Kidney glomerular epithelial cell (primary cell): Measurements from ENCODE around the gene APC.

ENCODE experiments used
- DNase-seq: peaks from one replicate; lab custom pipeline; 2025; lab: John Stamatoyannopoulos, UW

APC gene

DNA sequence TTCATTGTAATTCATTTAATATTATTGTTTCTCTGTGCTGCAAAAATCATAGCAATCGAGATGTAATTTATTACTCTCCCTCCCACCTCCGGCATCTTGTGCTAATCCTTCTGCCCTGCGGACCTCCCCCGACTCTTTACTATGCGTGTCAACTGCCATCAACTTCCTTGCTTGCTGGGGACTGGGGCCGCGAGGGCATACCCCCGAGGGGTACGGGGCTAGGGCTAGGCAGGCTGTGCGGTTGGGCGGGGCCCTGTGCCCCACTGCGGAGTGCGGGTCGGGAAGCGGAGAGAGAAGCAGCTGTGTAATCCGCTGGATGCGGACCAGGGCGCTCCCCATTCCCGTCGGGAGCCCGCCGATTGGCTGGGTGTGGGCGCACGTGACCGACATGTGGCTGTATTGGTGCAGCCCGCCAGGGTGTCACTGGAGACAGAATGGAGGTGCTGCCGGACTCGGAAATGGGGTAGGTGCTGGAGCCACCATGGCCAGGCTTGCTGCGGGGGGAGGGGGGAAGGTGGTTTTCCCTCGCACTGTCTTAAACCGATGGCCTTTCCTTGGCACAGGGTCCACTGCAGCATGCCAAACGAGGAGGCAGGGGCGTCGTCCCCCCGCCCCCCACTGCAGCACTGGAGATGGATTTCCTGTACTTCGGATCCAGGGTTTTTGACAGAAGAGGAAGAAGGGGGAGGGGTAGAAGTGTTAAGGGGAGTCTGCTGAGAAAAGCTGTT, at the start of gene APC:
APC (plus strand) TSS at position 423 of the 728 bp plus-strand sequence. CDS start 17,006 bp downstream, outside the sequence.
- DNase-seq, result peak; percentile 82

DNA sequence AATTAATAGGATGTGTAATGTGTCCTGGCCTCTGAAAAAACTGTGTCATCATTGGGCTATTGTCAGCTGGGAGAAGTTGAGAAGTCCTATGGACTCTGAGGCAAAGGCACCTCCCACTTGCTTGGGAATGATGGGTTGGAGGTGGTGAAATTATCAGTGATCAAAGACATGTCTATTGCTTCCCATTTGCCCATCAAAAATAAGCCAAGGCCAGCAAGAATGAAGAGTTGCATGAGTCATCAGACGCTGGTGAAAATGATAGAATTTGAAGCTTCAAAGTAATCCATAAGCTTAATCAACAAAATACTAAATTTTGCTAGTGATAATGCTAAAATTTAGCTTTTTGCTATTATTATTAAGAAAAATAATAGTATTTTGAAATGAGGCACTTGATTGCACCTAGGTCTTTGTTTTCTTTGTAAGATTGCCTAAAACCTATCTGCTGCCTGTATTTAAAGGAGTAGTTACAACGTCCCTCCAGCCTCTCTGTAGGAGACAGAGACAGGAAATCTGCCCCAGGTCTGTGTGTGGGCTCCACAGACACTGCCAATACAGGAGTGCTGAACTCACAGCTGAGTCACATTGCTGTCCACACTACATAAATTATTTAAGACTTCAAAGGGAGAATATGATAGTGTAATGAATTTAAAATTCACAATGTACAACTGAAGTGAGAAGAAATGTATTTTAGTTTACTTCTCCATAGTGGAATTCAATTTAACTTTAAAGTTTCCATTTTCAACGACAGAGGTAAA, 48.4 kb upstream of the APC start:
- DNase-seq, result peak; percentile 62

DNA sequence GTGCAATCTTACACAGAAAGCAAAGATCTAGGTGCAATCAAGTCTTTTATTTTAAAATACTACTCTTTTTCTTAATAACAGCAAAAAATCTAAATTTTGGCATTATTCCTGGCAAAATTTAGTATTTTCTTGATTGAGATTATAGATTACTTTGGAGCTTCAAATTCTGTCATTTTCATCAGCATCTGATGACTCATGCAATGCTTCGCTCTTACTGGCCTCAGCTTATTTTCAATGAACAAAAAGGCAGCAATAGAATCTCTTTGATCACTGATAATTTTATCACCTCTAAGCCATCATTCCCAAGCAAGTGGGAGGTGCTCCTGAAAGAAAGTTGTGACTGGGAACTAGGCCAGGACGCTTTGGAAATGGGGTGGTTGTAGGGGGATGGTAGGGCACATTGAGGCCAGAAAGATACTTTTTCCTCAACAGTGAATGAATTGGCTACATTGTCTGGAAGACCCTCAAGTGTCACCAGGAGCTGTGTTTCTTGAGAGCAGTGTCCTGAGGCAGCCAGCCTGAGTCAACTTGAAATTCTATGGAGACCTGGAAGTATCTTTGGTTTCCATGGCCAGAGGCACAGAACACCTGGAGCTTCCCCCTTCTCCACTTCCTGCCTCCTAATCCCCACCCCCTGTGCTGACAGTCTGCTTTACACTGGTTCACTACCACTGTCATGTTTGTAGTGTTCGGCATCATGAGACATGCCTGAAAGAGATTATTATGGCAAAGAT, 46.9 kb upstream of the APC start:
- no peak for DNase-seq

DNA sequence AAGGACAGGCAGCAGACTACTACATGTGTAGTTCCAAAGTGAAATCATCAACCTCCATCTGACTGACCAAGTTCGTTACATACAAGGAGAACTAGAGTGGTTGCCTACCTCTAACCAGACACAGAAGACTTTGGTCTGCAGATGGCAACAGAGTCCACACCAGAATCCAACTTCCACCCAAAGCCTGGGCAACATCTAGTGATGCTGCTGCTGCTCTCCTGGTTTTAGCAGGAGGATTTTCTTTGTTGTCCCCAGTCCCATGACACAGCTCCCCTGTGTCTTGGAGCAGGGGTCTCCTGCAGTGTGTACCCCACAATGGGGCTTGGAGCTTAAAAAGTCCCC, 46.4 kb upstream of the APC start:
- no peak for DNase-seq

DNA sequence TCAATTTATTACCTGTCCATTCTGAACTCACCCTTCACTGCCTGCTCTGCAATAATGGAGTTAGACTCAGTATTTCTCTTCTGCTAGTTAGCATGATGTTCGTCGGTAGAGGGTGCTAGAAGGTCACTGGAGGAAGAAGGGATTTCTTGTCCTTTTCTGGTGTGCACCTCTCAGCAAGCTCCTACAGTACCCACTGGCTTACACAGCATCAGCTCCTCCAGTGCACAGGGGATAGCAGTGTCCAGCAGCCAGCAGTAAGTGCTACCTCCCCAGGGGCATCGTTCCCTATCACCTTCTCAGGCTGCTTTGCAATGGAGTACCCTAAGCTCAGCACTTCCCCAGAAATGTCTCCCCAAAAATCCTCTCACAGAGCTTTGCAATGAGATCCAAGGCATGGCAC, 45.9 kb upstream of the APC start:
- DNase-seq, result no peak

DNA sequence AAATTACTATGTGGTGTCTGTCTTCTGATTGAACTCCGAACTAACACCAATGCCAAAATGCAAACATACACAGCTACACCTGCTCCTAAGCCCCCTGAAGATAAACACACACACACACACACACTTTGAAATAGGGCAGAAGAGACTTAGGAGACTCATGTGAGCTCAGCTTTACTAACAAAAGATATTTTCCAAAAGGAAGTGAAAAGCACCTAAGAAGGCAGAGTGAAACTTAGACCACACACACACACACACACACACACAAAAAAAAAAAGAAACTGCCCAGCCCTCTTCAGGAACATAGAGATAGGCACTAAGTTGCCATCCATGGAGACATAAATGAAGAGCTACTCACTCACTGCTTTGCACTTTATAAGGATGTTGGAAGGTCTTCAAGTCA, 45.2 kb upstream of the APC start:
- DNase-seq, result no peak

DNA sequence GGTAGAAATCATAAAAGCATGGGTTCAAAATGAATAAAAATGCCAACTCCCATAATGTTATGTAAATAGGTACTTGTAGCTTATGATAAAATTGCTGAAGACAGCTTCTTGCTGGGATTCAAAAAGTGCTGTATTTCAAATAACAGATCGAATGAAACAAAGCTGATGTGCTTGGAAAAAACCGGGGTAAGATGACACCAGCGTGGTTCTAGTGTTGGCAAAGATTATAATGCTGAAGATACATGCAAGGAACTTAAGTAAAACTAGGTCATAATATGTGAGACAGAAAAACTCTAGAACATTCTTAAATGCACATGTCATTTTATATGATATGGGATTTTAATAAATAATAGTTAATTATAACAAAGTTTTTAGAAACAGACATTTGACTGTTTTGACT, 44.4 kb upstream of the APC start:
- no peak for DNase-seq

DNA sequence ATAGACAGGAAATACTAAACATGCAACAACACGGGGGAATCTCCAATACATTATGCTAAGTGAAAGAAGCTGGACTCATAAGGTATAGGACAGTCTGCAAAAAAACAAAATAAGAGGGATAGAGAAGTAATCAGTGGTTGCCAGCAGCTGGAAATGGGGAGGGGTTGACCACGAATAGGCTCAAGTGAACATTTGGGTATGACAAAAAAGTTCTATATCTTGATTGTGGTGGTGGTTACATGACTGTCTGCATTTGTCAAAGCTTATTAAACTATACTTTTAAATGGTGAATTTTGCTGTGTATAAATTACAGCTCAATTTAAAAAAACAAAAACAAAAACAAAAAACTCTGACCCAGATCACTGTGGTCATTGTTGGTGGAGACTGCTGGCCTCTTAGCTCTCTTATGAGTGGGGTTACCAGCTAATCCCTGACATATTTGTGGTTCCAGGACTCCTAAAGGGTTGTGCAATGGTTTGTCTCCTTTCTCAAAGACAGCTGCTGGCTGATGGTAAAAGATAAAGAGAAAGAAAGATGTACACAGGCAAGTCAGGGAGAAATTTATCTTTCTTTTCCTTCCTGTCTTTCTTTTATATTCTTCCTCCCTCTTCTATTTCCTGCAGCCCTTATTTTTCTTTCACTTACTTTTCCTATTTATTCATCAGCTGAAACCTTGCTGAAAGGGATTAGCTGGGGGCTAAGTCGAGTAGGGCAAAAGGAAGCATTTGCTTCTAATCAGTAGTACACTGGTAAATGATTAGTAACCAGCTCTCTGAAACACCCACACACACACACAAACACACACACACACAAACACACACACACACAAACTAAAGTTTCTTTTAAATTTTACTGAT, 42.6 kb upstream of the APC start:
- DNase-seq, result no peak

DNA sequence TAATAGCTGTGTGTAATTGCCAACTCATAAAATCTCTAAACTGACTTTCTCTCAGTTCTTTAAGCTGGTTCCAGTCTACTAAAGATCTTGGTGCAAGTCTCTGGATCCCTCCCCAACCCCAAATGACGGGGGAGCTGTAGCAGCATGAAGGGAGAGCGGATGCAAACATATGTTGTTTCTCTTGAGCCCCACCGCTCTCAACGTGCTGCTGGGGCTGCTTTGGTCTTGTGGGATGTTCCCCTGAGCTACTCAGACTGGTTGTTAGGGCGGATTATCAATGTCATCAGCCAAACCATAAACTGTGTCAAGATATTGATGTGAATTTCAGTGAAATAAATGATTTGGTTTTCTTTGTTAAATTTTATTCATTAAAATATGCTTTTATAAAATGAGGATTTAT, 40.9 kb upstream of the APC start:
- no peak for DNase-seq

DNA sequence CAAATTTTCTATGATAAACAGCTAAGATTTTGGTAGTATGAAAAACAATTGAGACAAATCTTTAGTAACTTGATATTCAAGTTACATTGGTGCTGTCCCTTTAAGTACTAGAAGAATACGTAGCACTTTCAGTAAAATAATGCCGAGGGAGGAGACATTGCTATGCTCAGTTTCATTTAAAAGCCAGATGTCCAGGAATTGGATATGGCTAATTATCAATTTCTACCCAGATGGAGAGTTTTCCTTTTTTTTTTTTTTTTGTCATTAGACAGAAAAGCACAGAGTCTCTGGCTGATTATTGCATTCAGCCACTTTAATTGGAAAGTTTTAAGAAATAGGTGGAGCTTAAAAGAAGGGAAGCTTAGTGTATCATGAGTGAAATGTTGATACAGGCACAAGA, 40.4 kb upstream of the APC start:
- DNase-seq, result no peak

DNA sequence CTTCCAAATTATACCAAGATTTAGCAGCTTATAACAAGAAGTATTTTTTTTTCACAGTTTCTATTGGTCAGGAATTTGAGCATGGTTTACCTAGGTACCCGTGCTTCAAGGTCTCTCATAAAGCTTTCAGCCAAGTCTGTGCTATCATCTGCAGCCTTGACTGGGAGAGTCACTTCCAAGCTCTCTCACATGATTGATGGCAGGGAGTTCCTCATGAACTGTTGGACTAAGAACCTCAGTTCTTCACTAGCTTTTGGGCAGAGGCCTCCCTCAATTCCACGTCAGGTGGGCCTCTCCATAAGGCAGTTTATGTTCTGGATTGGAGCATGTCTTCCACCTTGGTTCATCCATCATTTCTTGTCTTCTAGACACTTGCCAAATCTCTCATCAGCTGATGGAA, 39.9 kb upstream of the APC start:
- DNase-seq, result no peak

DNA sequence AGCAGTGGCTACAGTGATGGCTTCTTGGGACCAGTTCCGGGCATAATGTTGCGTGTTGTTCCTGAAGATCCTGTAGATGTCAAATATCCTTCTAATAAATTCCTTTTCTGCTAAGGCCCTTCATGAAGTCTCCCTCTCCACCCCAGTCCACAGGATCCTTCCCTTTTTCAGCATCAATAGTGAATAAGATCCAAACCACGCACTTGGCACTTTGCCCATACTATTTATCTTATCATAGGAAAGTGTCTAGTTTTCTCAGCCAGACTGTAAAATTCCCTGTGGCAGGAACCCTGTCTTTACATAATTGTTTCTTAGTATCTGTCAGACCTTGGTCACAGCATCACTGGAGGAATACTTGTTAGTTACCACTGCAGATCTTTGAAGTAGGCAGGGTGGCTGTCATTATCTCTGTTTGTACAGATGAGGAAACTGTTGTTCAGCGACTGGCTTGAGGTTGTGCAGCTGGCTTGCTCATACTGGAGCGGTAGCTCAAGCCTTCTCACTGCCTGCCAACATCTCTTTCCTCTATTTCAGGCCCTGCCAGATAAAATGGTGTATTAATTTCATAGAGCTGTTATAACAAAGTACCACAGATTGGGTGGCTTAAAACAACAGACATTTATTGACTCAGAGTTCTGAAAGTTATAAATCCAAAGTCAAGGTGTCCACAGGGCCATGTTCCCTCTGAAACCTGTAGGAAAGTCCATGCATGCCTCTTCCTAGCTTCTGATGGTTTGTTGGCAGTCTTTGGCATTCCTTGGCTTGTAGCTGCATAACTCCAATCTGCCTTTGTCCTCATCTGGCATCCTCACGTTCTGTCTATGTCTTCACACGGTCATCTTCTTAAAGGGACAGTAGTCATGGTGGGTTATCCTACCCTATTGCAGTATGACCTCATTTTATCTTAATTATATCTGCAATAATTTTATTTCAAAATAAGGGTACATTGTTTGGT, 33.5 kb upstream of the APC start:
- DNase-seq, result no peak

DNA sequence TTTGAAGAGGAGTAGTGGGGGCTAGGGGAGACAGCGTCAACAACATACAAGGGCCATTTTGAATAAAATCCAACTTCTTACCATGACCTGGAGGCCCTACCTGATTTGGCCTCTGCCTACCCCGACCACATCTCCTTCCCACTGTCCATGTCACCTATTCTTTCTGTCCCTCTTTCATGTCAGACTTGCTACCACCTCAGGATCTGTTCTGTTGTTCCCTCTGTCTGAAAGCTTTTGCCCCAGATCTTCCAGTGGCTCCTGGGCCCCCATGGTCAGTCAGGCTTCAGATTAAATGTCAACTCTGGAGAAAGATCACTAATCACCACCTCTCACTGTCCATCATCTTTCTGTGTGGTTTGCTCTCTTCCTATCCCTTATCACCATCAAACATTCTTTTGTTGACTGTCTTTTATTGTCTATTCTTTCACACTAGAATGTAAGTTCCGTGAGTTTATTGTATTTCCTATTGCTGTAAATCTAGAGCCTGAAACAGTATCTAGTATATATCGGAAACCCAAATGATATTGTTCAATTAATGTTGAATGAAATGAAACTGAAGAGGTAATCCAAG, 31.2 kb upstream of the APC start:
- DNase-seq, result no peak

DNA sequence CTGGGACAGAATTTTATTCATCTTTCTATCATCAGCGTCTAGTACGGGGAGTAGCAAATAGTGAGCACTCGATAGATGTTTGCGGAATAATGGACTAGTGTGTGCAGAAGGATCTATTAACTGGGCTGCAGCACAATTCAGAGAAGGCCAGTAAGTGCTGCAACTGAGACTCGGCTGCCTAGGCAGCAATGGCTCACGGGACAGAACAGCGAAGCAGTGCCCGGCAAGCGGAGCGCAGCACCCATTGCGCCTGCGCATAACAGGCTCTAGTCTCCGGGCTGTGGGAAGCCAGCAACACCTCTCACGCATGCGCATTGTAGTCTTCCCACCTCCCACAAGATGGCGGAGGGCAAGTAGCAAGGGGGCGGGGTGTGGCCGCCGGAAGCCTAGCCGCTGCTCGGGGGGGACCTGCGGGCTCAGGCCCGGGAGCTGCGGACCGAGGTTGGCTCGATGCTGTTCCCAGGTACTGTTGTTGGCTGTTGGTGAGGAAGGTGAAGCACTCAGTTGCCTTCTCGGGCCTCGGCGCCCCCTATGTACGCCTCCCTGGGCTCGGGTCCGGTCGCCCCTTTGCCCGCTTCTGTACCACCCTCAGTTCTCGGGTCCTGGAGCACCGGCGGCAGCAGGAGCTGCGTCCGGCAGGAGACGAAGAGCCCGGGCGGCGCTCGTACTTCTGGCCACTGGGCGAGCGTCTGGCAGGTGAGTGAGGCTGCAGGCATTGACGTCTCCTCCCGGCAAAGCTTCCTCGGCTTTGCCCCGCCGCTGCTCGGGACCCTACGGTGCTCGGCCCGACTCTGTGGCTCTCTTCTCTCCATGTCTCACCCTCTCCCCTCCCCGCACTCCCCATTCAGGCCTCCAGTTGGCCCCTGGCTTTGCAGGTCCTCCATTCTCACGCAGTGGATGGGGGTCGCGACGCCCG, 30.2 kb upstream of the APC start:
- DNase-seq, result peak; percentile 99

DNA sequence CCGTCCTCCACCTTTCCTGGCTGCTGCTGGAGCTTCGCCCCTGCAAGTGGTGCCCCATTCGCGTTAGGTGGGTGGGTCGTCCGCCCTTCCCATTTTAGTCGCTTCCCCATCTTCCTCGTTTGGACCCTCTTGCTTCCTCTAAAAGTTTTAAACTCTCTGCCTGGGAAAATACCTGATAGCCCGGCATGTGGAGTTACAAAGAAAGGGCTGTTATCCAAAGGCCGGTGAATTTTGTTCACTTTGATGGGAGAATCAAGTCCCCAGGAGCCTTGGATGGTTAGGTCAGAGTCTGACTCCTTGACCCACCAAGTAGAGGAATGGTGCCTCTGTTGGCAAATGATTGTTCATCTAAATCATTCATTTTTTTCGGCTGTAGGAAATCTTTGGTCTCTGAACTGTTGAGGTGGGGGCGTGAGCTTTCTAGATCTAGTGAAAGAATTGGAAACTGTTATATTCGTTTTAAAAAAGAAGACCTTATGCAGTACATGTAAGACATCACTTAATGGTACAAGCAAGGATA, 29.5 kb upstream of the APC start:
- no peak for DNase-seq

DNA sequence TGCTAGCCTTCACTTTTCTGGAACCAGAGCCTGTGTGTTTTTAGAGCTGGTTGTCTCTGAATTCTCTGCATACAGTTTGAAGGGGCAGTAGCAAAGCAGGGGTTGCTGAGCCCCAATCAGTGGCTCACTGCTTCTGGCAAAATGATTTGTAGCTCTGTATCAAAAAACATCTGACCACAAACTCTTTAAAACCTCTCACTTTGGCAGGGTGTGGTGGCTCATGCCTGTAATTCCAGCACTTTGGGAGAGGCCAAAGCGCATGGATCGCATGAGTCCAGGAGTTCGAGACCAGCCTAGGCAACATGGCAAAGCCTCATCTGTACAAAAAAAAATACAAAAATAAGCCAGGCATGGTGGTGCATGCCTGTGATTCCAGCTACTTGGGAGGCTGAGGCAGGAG, 28.3 kb upstream of the APC start:
- DNase-seq, result no peak

DNA sequence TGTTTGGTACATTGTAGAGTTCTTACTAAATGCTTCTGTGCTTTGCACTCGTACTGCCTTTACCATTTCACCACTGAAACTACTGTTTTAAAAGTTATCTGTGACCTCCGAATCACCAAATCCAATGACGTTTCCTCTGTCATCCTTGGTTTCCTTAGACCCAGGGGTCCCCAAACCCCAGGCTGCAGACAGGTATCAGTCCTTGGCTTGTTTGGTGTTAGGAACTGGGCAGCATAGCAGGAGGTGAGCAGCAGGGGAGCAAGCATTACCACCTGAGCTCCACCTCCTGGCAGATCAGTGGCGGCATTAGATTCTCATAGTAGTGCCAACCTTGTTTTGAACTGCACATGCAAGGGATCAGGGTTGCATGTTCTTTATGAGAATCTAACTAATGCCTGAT, 26.8 kb upstream of the APC start:
- DNase-seq, result no peak

DNA sequence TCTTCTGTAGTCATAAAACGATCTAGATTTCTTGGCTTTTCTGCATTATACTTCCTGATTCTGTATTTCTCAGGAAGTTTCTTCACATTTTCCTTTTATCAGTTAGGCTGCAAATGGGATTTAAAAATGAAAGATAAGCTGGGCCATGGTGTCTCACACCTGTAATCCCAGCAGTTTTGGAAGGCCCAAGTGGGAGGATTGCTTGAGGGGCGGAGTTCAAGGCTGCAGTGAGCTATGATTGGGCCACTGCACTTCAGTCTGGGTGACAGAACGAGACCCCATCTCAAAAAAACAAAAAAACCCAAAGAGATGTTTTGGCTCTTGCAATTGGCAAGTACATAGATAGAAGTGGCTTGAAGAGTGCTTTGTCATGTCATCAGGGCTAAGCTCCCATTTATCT, 26.2 kb upstream of the APC start:
- no peak for DNase-seq

DNA sequence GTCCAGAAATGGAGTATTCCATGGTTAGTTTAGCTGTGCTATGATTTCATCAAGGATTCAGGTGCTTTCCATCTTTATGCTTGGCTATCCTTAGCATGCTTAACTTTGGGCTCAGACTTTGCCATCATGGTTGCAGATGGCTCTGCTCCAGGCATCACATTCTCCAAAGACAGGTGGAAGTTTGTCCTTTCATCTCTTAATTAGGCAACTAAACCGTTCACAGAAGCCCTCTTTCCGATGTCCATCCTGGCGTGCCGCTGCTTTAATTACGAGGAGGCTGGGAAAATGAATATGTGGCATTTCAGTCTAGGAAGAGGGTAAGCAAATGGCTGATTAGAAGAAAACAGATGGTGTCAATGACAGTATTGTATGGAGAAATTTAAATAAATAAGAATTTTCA, 24.5 kb upstream of the APC start:
- no peak for DNase-seq
